Femur (tissue), 1 donor: Measurements from ENCODE around the gene MTUS2.
"Not testable (repeated sequence)": the region's sequence is repeated elsewhere in the genome, so short reads cannot be mapped to it uniquely, and the experiment has no call there.

Experiments
- DNase-seq: peaks from one replicate; pipeline ENCODE4 v3.0.0-alpha.2; 2017

MTUS2 gene

GRCh38 chr13:28964803-28965202 is 144.7 kb downstream of the MTUS2 start:
- no peak for DNase-seq

- no peak for DNase-seq
Measured at GRCh38 chr13:28967029-28967915, 147.1 kb downstream of the MTUS2 start.

GRCh38 chr13:28976195-28976594 is 156.1 kb downstream of the MTUS2 start:
- no peak for DNase-seq

GRCh38 chr13:28976636-28977035 is 156.5 kb downstream of the MTUS2 start:
- DNase-seq = no peak

GRCh38 chr13:28978574-28978973 is 158.4 kb downstream of the MTUS2 start:
- no peak for DNase-seq

GRCh38 chr13:28981530-28981929 is 161.4 kb downstream of the MTUS2 start:
- DNase-seq = no peak

GRCh38 chr13:28983641-28984040 is 163.5 kb downstream of the MTUS2 start:
- no peak for DNase-seq

- DNase-seq = no peak
Measured at GRCh38 chr13:28984326-28984725, 164.2 kb downstream of the MTUS2 start.

GRCh38 chr13:28984825-28985224 is 164.7 kb downstream of the MTUS2 start:
- DNase-seq = no peak

GRCh38 chr13:28990378-28990777 is 170.2 kb downstream of the MTUS2 start:
- DNase-seq = not testable (repeated sequence)

- no peak for DNase-seq
Measured at GRCh38 chr13:28991764-28992163, 171.6 kb downstream of the MTUS2 start.

GRCh38 chr13:29000826-29001225 is 180.7 kb downstream of the MTUS2 start:
- DNase-seq = no peak

GRCh38 chr13:29005035-29005762 is 185.1 kb downstream of the MTUS2 start:
- DNase-seq = no peak

GRCh38 chr13:29005763-29006120 is 185.6 kb downstream of the MTUS2 start:
- DNase-seq = no peak

- DNase-seq = no peak
Measured at GRCh38 chr13:29006359-29006850, 186.3 kb downstream of the MTUS2 start.

GRCh38 chr13:29008296-29008695 is 188.2 kb downstream of the MTUS2 start:
- DNase-seq = no peak

GRCh38 chr13:29020314-29020713 is 200.2 kb downstream of the MTUS2 start:
- DNase-seq = no peak

- no peak for DNase-seq
Measured at GRCh38 chr13:29021311-29021710, 201.2 kb downstream of the MTUS2 start.

- DNase-seq = no peak
Measured at GRCh38 chr13:29021717-29022116, 201.6 kb downstream of the MTUS2 start.

GRCh38 chr13:29022410-29022809 is 202.3 kb downstream of the MTUS2 start:
- DNase-seq = no peak

GRCh38 chr13:29022968-29023367 is 202.8 kb downstream of the MTUS2 start:
- no peak for DNase-seq

GRCh38 chr13:29024783-29025182 is 204.6 kb downstream of the MTUS2 start:
- no peak for DNase-seq

GRCh38 chr13:29028868-29029267 is 208.7 kb downstream of the MTUS2 start:
- DNase-seq = no peak

- DNase-seq = no peak
Measured at GRCh38 chr13:29038700-29039099, 218.6 kb downstream of the MTUS2 start.
